Measurements from ENCODE around the gene CASZ1.

Gene CASZ1

DNA sequence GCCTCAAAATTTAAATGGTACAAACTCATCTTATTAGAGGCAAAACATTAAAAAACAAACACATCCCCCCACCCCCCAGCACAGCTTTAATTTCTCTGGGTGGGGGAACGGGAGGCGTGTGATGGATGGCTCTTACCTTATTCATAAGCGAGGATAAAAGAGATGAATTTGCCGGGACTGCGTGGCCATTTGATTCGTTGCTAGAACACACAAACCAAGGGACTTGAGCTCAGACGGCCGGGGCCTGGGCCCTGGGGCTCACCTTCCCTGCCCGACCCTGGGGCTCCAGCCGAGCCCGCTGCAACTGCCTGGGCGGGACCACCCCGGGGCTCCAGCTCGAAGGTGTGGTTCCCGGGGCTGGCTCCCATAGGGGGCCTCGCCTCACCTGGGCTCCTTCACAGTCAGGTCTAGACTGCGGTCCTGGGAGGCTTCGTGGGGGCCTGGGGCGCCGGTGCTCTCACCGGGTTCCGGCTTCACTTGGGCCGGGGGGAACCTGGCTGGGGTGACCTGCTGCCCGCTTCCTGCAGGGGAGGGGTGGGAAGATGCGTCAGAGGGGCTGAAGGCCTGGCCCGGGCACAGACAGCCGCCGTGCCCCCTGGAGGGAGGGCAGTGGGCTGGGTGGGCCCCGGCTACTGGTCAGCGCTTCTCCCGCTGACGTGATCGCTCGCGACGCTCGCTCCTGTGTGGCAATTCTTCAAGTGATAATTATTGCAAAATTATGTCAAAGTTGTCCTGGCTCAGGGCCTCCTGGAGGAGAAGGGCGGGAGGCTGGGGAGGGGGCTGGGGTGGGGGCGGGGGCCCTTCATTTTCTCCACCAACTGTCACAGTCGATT is 145.7 kb downstream of the CASZ1 start:
- no peak for DNase-seq

DNA sequence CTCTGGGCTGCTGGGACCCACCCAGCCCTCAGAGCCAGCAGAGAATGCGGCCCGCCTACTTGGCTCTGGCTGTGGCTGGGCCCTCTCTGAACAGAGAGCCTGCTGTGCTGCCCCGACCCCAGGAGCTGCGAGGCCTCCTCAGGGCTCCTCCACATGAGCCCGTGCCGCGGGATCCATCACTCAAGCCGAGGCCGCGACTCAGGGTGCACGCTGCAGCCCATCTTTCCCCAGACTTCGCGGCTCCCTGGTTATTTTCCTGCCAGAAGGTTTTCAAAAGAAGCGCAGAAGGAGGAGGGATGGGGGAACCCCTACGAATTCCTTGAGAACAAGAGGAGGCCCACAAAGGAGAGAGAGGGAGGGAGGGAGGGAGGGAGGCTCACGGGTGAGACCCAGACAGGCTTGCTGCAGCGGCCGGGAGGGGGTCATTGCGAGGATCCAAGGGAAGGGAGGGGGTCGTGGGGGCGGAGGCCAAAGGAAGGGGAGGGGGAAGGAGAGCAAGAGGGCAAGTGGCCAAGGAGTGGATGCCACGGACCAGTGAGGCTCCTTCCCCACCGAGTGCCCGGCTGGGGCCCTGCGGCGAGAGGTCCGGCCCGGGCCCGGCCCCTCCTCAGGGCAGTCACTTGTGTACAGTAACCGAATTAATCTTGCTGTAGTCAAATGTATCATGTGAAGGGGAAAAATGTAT is 146.8 kb downstream of the CASZ1 start:
- DNase-seq: no peak

DNA sequence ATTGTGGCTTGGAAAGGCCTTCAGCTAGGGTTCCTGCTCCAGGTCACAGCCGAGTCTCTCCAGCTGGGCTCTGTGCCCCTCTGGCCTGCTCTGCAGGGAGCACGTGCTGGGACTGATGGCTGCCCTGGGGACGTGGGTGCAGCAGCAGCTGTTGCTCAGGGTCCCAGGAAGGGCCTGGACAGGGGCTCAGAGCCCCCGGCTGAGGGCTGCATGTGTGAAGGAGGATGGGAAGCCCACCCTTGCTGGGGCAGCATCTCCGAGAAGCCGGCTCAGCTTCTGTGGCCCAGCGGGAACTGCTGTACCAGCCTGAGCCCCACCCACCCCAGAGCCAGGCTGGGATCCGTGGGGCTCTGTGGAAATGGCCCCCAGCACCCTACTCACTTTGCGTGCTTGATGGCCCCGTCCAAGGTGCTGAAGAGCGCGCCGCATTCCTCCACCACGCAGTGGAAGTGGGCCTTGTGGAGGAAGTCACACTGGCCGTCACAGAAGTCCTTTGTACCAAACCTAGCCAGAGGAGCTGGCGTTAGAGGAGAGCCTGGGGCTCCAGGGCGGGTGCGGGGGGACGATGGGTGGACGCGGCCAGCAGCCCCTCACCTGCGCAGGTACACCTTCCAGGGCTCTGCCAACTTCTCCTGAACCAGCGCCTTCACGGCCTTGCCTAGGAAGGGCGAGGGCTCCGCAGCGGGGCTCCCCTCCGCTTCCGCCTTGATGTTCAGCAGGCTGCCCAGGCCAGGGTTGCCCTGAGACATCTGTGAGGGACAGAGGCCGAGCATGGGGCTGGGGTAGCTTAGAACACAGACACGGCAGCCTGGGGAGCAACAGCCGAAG is 147.5 kb downstream of the CASZ1 start:
- DNase-seq: no peak

DNA sequence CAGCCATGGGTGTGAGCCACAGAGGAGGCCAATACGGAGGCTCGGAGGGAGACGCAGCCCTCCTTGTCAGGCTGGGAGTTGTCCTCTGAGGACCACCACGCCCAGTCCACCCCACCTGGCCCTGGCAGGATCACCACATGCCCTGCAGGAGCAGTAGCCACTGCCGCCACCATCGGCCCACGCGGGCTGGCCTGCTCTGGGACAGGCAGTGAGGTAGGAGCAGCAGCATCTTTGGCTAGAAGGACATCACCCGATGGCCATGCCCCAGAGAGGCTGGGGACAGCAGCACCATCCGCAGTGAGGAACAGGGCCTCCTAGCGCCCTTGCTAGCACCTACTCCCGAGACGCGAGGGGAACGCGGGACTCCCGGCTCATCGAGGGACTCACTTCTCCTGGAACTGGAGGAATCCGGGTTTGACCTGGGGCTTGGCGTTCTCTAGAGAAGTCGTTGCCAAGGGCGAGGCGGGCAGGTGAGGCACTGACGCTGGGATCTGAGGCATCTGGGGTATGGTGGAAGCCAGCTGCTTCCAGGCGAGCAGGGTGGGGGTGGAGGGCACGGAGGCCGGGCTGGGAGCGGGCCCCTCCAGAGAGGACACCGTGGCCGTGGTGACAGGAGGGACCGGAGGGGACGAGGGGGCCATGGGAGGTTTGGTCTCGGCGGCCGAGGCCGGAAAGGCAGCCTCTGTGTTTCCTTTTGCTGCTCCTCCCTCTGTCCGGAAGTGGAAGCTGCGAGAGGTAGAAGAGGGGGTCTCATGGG is 148.9 kb downstream of the CASZ1 start:
- DNase-seq: no peak

DNA sequence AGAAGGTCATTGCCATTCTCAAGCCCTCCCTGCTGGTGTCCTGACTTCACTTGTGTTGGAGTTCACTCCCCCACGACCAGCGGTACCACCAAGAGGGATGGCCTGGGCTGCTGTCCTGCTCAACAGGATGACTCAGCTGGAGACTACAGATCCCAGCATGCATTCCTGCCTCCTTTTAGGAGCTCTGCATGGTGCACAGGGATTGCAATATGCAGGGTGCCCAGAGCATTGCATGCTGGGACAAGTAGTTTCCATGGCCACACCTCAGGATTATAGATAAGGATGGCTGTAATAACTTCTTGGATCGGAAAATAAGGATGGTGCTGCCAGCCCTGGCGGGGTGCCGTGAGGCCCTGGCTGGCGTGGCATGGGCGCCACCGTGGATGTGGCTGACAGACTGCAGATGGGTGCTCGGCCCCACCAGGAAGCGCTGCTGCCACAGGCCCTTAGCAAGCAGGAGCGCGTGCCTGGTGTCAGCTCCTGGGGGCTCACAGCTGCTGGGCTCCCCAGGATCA is 150.0 kb downstream of the CASZ1 start:
- no peak for DNase-seq

DNA sequence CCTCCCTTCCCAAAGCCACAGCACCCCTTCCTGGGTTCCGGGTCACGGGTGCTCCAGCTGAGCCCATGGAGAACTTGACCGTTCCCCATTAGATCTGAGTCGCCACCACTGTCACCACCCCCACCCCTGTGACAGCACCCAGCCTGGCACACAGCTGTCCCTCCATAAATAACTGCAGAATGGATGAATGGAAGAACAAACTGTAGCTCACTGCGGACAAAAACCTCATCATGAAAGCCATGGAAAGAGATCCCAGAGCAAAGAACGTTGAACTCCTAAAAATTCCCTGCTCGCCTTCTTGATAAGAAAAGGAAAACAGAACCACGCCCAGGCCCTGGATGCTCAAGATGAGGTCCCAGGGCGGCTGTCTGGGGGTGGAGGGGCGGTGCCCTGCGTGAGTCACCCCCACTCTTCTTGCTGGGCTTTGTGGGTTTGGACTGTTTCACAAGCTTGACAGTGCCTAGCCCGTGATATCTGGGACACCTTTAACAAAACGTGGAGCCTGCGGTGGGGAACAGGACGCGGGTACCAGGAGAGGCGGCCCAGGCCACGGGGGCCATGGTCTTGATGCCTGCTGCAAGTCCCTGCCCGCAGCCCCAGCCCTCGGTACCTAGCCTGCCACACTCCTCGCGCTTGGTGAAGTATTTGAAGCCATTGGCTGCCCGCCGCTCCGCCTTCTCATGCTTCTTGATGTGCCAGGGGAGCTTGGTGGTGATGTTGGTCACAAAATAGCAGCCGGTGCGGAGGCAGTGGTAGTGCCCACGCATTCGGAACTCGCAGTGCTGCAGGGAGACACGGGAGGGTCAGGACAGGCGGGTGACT is 151.9 kb downstream of the CASZ1 start:
- DNase-seq: no peak

DNA sequence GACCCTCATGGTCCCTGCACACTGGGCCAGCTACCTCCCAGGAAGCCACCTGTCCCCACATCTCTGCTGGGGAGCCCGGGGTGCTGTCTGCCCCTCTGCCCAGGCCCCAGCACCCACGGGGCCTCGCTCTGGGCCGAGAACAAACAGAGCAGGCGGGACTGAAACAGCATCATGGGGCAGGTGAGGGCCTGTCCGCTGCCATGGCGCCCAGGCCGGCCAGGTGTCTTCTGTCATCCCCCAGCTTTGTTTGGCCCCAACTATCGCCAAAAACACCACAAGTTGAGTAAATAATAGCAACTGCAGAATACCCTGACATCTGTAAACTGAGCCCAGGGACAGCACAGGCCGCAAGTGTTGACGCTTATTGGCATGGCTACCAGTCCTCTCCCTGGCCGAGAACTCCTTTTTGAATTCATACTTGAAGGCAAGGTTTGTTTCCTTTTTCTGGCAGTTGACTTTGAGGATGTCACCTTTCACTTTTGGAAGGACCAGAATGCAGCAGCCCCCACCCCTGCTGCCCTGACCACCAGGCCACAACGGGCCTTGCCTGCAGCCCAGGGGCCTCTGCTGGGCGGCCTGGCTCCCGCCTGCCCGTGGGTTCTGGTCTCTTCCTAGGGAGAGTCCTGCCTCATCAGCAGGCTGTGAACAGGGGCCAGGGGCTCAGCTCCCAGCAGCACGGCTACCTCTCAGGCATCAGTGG is 152.7 kb downstream of the CASZ1 start:
- DNase-seq: no peak

DNA sequence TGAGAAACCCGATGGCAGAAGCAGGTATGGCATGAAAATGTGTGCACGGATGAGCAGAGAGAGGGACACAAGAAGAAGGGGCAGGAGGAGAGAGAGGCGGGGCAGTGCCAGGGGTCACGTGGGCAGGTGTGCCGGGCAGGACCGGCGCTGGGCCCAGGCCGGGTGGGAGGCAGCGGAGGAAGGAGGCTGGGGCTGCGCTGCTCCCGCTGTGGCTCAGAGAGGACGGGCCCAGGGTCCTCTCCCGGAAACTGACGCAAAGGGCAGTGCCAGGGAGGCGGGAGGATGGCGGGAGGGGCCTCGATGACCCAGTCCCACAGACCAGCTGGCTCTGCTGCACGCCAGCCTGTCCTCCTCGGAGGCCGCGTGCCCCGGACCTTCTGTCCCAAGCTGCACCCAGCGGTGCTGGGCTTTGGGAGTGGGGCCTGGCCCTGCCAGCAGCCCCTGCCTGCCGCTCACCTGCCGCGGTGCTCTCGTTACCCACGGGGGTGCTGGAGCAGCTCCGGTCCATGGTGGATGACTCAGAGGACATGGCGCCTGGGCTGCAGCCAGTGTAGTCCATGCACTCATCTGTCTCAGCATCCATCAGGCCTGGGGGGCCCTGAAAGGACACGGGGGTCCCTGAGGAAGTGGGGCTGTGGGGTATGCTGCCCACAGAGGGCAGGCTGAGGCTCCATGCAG is 153.9 kb downstream of the CASZ1 start:
- DNase-seq: no peak

DNA sequence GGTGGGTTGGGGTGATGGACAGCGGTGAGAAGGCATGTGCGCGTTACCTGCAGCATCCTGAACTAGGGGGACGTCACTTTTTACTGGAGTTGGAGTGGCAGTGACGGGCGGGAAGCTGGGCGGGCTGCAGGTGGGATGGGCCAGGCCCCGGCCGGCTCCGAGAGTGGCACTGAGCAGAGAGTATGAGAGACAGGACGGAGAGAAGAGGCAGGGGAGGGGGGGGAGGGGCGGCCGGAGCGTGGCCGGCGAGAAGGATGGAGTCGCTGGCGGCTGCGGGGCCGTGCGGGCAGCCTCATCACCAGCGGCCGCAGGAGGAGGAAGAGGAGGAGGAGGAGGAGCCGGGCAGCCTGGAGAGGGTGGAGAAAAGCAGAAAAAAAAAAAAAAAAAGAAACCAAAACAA is 154.5 kb downstream of the CASZ1 start:
- no peak for DNase-seq

DNA sequence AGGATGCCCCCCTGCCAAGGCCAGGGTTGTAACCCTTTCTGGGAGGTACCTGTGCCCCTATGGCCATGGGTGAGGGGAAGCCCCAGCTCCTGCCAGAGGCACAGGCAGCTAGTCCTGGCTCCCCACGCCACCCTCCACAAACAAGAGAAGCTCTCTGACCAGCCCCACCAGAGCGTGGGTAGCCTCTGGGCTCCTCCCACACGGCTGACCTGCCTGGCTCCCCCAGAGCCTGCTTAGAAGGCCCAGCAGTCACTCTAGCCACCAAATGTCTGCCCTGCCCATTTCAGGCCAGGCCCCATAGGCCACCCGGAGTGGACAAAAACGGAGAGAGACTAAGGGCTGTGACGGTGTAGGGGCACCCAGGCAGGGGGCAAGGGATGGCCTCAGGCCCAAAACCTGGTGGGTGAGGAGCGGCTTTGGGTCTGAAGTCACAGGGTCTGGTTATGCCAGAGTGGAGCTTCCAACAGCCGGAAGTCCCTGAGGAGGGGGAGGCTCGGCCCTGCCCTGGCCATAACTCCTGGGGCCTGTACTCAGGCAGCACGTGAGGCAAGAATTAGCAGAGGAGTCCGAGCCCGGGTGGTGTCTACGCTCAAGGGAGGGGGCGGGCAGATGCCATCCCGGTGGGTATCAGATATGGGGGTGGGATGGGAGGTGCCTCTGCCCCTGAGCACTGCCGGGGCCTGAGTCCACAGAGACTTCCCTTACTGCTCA is 155.4 kb downstream of the CASZ1 start:
- DNase-seq: no peak

DNA sequence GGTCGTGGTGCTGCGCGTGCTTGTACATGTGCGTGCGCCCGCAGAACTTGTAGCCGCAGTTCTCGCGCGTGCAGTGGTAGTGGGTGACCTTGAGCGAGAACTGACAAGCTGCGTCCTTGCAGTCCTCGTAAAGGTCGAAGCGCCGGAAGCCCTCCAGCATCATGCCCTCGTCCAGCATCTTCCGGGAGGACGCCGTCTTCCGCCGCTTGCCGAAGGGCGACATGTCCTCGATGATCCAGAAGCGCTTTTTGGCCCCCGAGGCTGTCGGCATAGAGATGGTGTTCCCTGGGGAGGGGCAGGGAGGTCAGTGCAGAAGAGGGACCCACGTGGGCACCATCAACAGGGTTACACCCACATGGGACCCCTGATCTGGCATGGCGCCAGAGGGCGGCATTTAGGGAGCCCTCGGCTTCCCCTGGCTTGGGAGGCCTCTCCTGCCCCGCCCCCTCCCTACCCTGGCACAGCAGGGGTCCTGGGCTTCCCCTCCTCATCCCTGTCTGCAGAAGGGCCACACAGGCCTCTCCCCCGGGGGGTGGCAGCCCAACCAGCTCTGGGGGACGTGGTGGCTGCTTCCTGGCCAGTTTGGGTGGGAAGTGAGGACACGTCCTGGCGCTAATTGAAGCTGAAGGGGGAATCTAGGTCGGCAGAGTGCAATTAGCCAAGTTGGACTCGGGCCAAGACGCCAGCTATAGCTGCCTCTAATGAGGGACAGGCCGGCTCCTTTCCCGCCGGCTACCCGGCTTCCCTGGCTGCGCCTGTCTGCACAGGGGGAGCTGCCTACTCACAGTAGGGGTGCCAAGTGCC is 156.5 kb downstream of the CASZ1 start:
- peak; percentile 13 for DNase-seq

DNA sequence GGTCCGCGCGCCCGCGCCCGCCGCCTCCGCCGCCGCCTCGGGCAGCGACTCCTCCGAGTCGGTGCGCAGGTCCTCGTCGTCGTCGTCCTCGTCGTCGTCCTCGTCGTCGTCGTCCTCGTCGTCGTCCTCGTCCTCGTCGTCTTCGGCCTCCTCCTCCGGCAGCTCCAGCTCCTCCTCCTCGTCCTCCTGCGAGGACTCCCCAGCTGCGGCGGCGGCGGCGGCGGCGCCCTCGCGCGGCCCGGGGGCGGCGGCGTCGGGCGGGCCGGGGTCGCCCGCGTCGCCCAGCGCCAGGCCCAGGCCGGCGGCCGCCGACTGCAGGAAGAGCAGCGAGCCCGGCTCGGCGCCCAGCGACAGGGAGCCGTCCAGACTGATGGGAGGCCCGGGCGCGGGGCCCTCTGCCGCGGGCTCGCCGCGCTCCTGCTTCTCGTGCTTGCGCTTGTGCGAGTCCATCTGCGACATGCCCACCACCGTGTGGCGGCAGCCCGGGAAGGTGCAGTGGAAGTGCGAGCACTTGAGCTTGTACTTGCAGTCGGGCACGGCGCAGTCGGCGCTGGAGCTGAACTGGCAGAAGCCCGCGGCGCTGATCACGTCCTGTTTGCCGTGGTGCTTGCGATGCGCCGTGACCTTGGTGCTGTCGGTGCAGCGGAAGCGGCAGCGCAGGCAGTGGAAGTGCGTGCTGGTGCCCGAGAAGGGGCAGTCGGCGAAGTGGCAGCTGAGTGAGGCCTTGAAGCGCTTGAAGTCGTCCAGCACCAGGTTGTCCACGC is 157.3 kb downstream of the CASZ1 start:
- no peak for DNase-seq

DNA sequence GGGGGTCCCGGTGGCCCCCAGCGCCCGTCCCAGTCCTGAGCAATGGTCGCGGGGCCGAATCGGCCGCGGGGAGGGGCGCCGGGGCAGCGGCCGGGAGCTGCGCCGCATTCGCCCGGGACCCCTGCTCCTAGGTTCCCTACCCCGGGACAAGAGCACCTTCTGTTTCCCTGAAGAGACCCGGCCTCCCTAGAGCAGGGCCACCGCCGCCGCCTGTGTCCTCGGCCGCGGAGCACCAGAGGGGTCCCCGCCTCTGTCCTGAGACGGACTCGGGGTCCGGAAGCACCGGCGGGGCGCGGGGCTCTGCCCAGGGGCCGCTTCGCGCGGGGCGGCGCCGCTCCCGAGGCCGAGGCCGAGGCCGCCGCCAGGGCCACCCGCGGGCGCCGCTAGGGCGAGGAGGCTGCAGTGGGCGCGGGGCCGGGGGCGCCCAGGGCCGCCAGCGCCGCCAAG is 157.9 kb downstream of the CASZ1 start:
- no peak for DNase-seq

DNA sequence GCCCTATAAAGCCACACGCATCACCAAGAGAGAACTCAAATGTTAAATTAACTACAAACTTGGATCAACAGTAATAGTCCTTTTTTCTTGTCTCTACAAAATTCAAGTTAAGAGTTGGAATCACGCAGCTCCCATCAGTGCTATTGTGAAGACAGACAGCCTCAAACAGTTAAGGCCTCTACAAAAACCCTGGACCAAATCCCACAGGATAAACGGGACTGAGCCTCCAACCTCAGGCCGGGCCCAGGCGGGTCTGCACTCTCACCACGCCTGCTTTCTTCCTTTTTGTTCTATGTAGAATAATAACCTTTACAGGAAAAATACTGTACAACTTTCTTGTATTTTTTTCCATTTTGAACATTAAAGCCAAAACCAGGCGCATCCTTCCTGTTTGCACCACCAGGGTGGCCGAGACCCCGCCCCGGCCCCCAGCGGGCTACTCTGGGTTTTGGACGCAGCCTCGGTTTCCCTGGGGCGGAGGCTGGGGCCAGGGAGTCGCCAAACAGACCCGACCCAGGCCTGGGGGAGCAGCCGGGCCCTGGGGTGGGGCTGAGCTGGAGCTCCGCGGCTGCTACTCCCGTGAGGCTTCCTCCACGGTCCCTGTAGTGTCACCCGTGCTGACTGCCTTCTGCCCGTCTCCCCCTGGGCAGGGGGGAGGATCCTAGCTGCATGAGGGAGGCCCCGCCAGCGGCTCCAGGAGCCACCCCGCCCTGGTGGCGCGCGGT is 158.4 kb downstream of the CASZ1 start:
- DNase-seq: no peak

DNA sequence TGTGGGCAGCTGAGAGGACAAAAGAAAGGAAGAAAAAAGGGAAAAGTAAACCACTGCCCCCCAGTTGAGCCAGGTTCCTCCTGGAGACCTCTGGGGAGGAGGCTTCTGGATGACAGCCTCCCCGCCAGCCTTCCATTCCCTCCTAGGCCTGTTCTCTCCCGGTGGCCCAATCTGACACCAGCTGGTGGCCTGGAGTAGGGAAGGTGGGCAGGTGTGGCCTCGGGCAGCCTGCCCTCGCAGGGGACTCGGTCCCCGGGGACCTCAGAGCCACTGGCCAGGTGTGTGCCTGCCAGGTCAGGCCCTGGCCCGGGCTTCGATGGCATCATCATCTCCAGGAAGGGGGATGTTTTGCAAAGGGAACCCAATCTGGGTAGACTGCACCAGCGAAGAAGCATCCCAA is 159.0 kb downstream of the CASZ1 start:
- DNase-seq: no peak

DNA sequence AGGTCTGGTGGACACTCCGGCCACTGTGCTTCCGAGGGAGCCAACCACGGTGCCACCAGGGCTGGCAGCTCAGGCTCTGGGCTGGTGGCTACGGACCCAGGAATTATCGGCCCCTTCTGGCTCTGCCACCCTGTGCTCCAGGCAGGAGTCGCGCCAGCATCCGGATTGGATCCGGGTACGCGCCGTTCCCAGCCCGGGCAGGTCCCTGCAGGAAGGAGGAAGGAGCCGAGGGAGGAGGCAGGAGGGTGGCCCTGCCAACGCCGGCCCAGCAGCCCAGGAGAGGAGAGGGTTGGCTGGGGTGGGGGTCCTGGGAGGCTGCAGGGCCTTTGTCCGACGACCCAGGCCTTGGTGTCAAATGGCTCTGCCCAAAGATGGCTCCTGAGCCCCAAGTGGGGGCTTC is 160.5 kb downstream of the CASZ1 start:
- DNase-seq: no peak
